Neural crest cell (in vitro differentiated cells): ENCODE data around the gene CCR7. TPM values are rescaled to one million over a fixed set of nuclear protein-coding genes. Genes with fewer than 3 reads are reported as not detected.
A peak's percentile ranks its signal among the peaks of the same experiment; 100 is the strongest.

Source experiments
- DNase-seq: peaks from one replicate; pipeline ENCODE4 v3.0.0; 2021; ENCODE audit warnings: low read depth, mixed read lengths, low spot score
- H3K27ac Mint-ChIP-seq: one replicate; pipeline ENCODE4 v1.8.0; 2021; ENCODE audit warnings: mild to moderate bottlenecking, mixed read lengths; ENCODE audit not compliant: unreplicated experiment
- H3K27me3 Mint-ChIP-seq: 2 replicates; pipeline ENCODE4 v1.8.0; 2021; ENCODE audit warnings: low read depth, mild to moderate bottlenecking, mixed read lengths
- H3K36me3 Mint-ChIP-seq: 2 replicates; pipeline ENCODE4 v1.8.0; 2021; ENCODE audit warnings: low read depth, mild to moderate bottlenecking, mixed read lengths
- H3K4me1 Mint-ChIP-seq: 2 replicates; pipeline ENCODE4 v1.8.0; 2021; ENCODE audit warnings: mixed read lengths
- H3K4me3 Mint-ChIP-seq: one replicate; pipeline ENCODE4 v1.8.0; 2021; ENCODE audit warnings: mild to moderate bottlenecking, mixed read lengths
- H3K9me3 Mint-ChIP-seq: 2 replicates; pipeline ENCODE4 v1.8.0; 2021; ENCODE audit warnings: mixed read lengths
- CTCF ChIP-seq: fragments of 200-600 bp; sonication (generic); conservative IDR thresholded peaks from 2 replicates; pipeline ENCODE4 v1.5.0; 2021; ENCODE audit warnings: antibody characterized with exemption, mild to moderate bottlenecking
- total RNA-seq: library from RNA; stranded (reverse); gene quantifications from 2 replicates; pipeline ENCODE4 v1.2.1, GENCODE V29; 2021

CCR7 gene
- total RNA-seq, 1 donor from 2014 or later = 0.33 TPM

GRCh38 chr17:40561871-40562611 is 3.2 kb downstream of the CCR7 start:
- no peaks in the 10 kb centered on the region for H3K36me3 Mint-ChIP-seq
- peaks cover 29% of the 10 kb centered on the region for H3K27me3 Mint-ChIP-seq
- no peak overlapping the region for H3K27ac Mint-ChIP-seq
- H3K9me3 Mint-ChIP-seq = no peaks in the 10 kb centered on the region
- peaks cover 38% of the 10 kb centered on the region for H3K4me1 Mint-ChIP-seq
- TF ChIP-seq CTCF = peak; percentile 19
- no peak overlapping the region for H3K4me3 Mint-ChIP-seq
- no peak for DNase-seq

- DNase-seq = no peak
- Mint-ChIP-seq H3K4me3 (no peak overlapping the region), H3K27ac (peak overlapping the region; percentile 63), H3K27me3 (peaks cover 29% of the 10 kb centered on the region), H3K4me1 (peaks cover 42% of the 10 kb centered on the region), H3K9me3 (no peaks in the 10 kb centered on the region), H3K36me3 (no peaks in the 10 kb centered on the region)
- no peak for TF ChIP-seq CTCF
These were observed 3.9 kb downstream of the CCR7 start for GRCh38 chr17:40561294-40561870.

- H3K9me3 Mint-ChIP-seq = no peaks in the 10 kb centered on the region
- H3K27ac Mint-ChIP-seq = peak overlapping the region; percentile 63
- peaks cover 29% of the 10 kb centered on the region for H3K27me3 Mint-ChIP-seq
- no peaks in the 10 kb centered on the region for H3K36me3 Mint-ChIP-seq
- H3K4me3 Mint-ChIP-seq = no peak overlapping the region
- H3K4me1 Mint-ChIP-seq = peaks cover 36% of the 10 kb centered on the region
- DNase-seq = no peak
- peak; percentile 3 for TF ChIP-seq CTCF
These were observed 4.5 kb downstream of the CCR7 start for GRCh38 chr17:40560592-40561293.

- Mint-ChIP-seq H3K36me3 (no peaks in the 10 kb centered on the region), H3K9me3 (no peaks in the 10 kb centered on the region), H3K4me3 (no peak overlapping the region), H3K27ac (no peak overlapping the region), H3K27me3 (peaks cover 29% of the 10 kb centered on the region), H3K4me1 (peaks cover 31% of the 10 kb centered on the region)
- peak; percentile 95 for DNase-seq
- TF ChIP-seq CTCF = peak; percentile 98
These were observed 5.2 kb downstream of the CCR7 start for GRCh38 chr17:40559954-40560591.

GRCh38 chr17:40559564-40559916 is 5.7 kb downstream of the CCR7 start:
- H3K27me3 Mint-ChIP-seq = peaks cover 29% of the 10 kb centered on the region
- no peak for TF ChIP-seq CTCF
- H3K36me3 Mint-ChIP-seq = no peaks in the 10 kb centered on the region
- no peak overlapping the region for H3K27ac Mint-ChIP-seq
- H3K4me3 Mint-ChIP-seq = no peak overlapping the region
- H3K9me3 Mint-ChIP-seq = no peaks in the 10 kb centered on the region
- DNase-seq = no peak
- H3K4me1 Mint-ChIP-seq = peaks cover 28% of the 10 kb centered on the region
